MCF 10A (cell line): Measurements from ENCODE around the gene PIH1D2. TPM values are rescaled to one million over a fixed set of nuclear protein-coding genes. Genes with fewer than 3 reads are reported as not detected.

Source experiments
- BruUV-seq: library from RNA; stranded (reverse); fragments of 400-500 nt; replicated peaks from 2 replicates; lab custom pipeline; 2021; lab: Mats Ljungman, UMichigan
- CTCF ChIA-PET: fragments of 300-600 bp; sonication (Branson Sonifier 250); formaldehyde crosslinking; extraction: SDS; loops from one replicate; lab custom pipeline; 2021; ENCODE audit warnings: antibody characterized with exemption, inconsistent platforms; lab: Yijun Ruan, JAX
- POLR2A ChIA-PET: fragments of 300-600, 350-650 bp; sonication (Branson Sonifier 250); formaldehyde crosslinking; extraction: SDS; loops from one replicate; lab custom pipeline; 2020; ENCODE audit warnings: antibody characterized with exemption, inconsistent platforms; lab: Yijun Ruan, JAX
- DNase-seq: peaks from one replicate; pipeline ENCODE4 v3.0.0-alpha.2; 2018; ENCODE audit not compliant: unreplicated experiment
- H3K27ac Mint-ChIP-seq: one replicate; pipeline ENCODE4 v1.8.0; 2022; ENCODE audit warnings: mild to moderate bottlenecking, low read depth, mixed read lengths; ENCODE audit not compliant: unreplicated experiment
- H3K27me3 Mint-ChIP-seq: one replicate; pipeline ENCODE4 v1.8.0; 2022; ENCODE audit warnings: mixed read lengths; ENCODE audit not compliant: insufficient read depth, unreplicated experiment
- H3K36me3 Mint-ChIP-seq: one replicate; pipeline ENCODE4 v1.8.0; 2022; ENCODE audit warnings: mild to moderate bottlenecking, moderate library complexity, mixed read lengths; ENCODE audit not compliant: insufficient read depth, unreplicated experiment
- H3K4me1 Mint-ChIP-seq: one replicate; pipeline ENCODE4 v1.8.0; 2022; ENCODE audit warnings: mixed read lengths; ENCODE audit not compliant: insufficient read depth, unreplicated experiment
- H3K4me3 Mint-ChIP-seq: one replicate; pipeline ENCODE4 v1.8.0; 2022; ENCODE audit warnings: mild to moderate bottlenecking, moderate library complexity, mixed read lengths; ENCODE audit not compliant: unreplicated experiment
- H3K9me3 Mint-ChIP-seq: one replicate; pipeline ENCODE4 v1.8.0; 2022; ENCODE audit warnings: mixed read lengths; ENCODE audit not compliant: unreplicated experiment
- intact Hi-C: fragments of 100-400 bp; cut with micrococcal nuclease; formaldehyde crosslinking; loops from 2 replicates; pipeline ENCODE4 v1.14.1; 2022
- total RNA-seq: library from RNA; stranded (reverse); gene quantifications from 2 replicates; pipeline ENCODE4 v1.2.3, GENCODE V29; 2022
- TF ChIP-seq, protein P1 (sequence below): fragments of 200-600 bp; IDR thresholded peaks from one replicate; pipeline ENCODE4 v1.8.0; 2022; ENCODE audit warnings: antibody characterized with exemption, mild to moderate bottlenecking; ENCODE audit not compliant: unreplicated experiment

PIH1D2 gene
- total RNA-seq, 1 experiment from 2014 or later = 2.1 TPM

DNA sequence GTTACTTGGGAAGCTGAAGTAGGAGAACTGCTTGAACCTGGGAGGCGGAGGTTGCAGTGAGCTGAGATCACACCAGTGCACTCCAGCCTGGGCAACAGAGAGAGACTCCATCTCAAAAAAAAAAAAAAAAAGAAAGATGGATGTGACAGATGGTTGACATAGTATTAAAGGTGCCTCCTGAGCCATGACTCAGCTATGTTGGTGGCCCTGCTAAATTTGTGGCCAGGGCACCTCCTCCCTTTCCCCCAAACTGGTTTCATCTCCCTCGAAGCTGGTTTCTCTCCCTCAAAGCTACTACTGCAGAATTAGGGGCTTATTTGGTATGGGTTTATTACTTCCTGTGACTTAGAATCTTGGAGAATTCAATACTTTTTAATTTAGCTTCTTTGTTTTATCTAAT lies 44.4 kb upstream of the PIH1D2 start:
- no TSS peak for BruUV-seq
- Mint-ChIP-seq H3K4me1 (peaks cover 9% of the 10 kb centered on the region), H3K27ac (no peak overlapping the region)

DNA sequence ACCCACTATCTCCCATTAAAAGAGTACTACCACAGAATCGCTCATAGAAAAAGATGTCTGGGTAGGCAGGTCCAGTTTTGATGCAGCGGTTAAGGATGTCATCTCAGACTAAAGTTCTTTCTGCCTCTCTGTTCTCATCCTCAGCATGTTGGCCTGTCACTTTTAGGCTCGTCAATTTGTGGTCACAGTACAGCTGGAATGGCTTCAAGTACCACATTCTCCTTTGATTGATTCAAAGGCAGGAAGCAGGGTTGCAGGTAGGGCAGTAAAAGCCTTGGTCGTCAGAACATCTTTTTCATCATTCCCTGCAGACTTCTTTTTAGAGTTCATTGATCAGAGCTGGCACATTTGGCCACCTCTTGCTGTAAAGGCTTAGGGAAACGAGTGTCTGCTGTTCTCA lies 41.6 kb upstream of the PIH1D2 start:
- Mint-ChIP-seq H3K27me3 (no peaks in the 10 kb centered on the region), H3K4me1 (peaks cover 6% of the 10 kb centered on the region), H3K36me3 (no peaks in the 10 kb centered on the region), H3K27ac (no peak overlapping the region), H3K4me3 (no peak overlapping the region), H3K9me3 (no peaks in the 10 kb centered on the region)
- ChIA-PET POLR2A (interaction anchor here (0.6 to 2.5 kb wide), 5 partner anchors 16 to 111 kb away, joined by 3 to 8 read pairs (median 4); partner anchors contain the start of gene PTS), CTCF (interaction anchor here (1.5 to 7.4 kb wide), 3 partner anchors 38 to 166 kb away, joined by 4 to 130 read pairs (median 6); no protein-coding TSS in a partner anchor)
- no TSS peak for BruUV-seq
- intact Hi-C loops = no loop called here
- DNase-seq = no peak
- TF ChIP-seq, protein P1, sequence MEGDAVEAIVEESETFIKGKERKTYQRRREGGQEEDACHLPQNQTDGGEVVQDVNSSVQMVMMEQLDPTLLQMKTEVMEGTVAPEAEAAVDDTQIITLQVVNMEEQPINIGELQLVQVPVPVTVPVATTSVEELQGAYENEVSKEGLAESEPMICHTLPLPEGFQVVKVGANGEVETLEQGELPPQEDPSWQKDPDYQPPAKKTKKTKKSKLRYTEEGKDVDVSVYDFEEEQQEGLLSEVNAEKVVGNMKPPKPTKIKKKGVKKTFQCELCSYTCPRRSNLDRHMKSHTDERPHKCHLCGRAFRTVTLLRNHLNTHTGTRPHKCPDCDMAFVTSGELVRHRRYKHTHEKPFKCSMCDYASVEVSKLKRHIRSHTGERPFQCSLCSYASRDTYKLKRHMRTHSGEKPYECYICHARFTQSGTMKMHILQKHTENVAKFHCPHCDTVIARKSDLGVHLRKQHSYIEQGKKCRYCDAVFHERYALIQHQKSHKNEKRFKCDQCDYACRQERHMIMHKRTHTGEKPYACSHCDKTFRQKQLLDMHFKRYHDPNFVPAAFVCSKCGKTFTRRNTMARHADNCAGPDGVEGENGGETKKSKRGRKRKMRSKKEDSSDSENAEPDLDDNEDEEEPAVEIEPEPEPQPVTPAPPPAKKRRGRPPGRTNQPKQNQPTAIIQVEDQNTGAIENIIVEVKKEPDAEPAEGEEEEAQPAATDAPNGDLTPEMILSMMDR = no peak

More for the DNA sequence above, 44.4 kb upstream of the PIH1D2 start:
- H3K27me3 Mint-ChIP-seq = no peaks in the 10 kb centered on the region
- H3K4me3 Mint-ChIP-seq = no peak overlapping the region
- H3K36me3 Mint-ChIP-seq = no peaks in the 10 kb centered on the region
- TF ChIP-seq, protein P1 = no peak
- intact Hi-C loops = no loop called here
- ChIA-PET POLR2A (interaction anchor here (0.6 to 6.5 kb wide), 5 partner anchors 14 to 109 kb away, joined by 3 to 73 read pairs (median 4); partner anchors contain the start of genes SDHD and TIMM8B), CTCF (interaction anchor here (0.6 to 1.7 kb wide), 6 partner anchors 45 to 919 kb away, joined by 3 to 6 read pairs (median 4); partner anchors contain the start of gene BCO2)
- no peaks in the 10 kb centered on the region for H3K9me3 Mint-ChIP-seq
- no peak for DNase-seq

DNA sequence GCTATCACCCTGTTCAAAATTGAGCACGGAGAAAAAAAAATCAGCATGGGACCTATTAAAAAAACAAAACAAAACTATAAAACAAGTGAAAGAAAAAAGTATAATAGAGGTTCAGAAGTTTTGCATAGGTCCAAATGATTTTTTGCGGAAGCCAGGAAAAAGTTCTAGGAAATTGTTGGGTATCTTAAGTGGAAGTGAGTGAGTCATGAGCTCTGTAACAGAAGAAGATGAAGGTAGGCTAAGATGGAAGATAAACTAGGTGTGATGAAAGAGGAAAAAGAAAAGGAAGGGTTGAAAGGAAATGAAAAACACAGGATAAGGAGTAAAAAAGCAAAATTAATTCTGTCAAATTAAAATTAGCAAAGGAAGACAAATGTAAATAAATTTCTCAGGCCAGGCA lies 40.6 kb upstream of the PIH1D2 start:
- Mint-ChIP-seq H3K36me3 (no peaks in the 10 kb centered on the region), H3K4me1 (no peaks in the 10 kb centered on the region)
- CTCF ChIA-PET = interaction anchor here (0.6 to 7.4 kb wide), 20 partner anchors 8 to 167 kb away, joined by 3 to 130 read pairs (median 5); partner anchors contain the start of gene BCO2

More for the DNA sequence above, 40.6 kb upstream of the PIH1D2 start:
- Mint-ChIP-seq H3K4me3 (no peak overlapping the region), H3K27me3 (no peaks in the 10 kb centered on the region), H3K27ac (no peak overlapping the region), H3K9me3 (no peaks in the 10 kb centered on the region)
- intact Hi-C loops = no loop called here
- TF ChIP-seq, protein P1 = no peak
- POLR2A ChIA-PET = interaction anchor here (0.6 to 3.3 kb wide), 13 partner anchors 16 to 112 kb away, joined by 3 to 11 read pairs (median 5); partner anchors contain the start of genes PTS and TIMM8B
- DNase-seq = no peak
- no TSS peak for BruUV-seq
